GM18867 (cell line): ENCODE measurements around the gene CGB8.

Source experiments
- ATAC-seq: cut with Tn5 transposase; IDR thresholded peaks from one replicate; pipeline ENCODE4 v1.9.1; 2021; ENCODE audit warnings: mild to moderate bottlenecking, moderate library complexity; ENCODE audit not compliant: unreplicated experiment

CGB8 gene

DNA sequence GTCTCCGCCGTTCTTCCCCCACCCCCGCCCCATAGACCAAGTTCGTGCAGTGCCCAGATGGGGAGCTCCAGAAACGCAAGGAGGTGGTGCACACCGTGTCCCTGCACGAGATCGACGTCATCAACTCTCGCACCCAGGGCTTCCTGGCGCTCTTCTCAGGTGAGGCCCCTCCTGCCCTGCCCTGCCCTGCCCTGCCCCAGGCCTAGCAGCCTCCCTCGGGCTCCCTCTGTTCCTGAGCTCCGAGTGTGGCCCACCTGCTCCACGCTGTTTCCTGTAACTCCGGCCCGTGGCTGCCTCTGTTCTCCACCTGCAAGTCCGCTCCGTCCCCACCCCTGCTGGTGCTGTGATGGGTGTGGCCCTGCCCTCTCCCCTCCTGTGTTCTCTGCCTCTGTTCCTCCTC, 38.5 kb downstream of the CGB8 start:
- ATAC-seq, result no peak

DNA sequence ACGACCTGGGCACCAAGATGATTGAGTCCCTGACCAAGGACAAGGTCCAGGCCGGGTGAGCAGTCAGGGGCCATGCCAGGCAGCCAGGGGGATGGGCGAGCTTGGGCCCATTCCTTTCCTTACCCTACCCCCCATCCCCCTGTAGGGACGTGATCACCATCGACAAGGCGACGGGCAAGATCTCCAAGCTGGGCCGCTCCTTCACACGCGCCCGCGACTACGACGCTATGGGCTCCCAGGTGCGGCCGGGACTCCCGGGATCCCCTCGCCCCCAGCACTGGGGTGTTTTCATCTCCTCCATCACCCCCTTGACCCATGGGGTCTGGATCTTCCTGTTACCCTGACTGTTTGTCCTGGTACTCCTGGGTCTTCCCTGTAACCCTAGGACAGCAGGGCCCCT, 39.1 kb downstream of the CGB8 start:
- ATAC-seq, result no peak

DNA sequence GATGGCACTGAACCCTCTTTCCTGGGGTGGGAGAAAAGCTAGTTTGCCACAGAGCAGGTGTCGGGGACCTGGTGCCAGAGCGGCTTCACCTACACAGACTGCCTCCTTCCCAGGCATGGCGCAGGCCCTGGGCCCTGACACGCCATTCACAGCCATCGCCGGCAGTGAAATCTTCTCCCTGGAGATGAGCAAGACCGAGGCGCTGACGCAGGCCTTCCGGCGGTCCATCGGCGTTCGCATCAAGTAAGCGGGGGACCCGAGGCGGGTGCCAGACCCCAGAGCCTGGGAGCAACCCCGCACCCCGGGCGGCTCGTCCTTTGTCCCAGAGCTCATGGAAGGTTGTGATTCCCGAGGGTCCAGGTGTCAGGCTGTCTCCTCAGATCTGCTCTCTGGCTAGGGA, 42.0 kb downstream of the CGB8 start:
- ATAC-seq, result no peak

DNA sequence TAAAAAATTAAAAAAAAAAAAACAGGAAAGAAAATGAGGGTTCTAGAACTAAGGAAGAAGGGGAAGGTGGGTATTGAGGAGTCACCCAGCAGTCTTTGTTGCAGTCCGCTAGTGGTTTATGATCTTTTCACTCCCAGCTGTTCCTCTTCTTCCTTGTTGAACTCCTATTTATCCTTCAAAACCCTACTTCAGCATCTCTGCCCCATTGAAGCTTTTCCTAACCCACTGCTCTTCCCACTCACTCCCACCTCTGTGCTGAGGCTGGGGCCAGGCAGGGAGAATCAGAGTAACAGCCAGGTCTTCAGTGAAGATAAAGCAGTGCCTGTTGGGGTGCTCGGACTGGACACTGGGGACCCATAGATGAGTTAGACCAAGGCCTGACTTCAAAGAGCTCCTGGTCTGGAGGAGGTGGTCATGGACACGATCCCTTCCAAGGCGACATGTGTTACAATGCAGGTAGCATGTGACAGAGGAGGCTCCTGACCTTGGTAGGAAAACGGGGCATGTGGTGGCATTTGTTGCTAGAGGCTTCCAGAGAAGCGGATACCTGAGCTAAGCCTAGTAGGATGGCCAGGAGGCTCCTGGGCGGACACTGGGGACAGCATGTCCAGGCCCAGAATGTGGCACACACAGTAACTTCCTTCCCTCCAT, 43.8 kb downstream of the CGB8 start:
- no peak for ATAC-seq

DNA sequence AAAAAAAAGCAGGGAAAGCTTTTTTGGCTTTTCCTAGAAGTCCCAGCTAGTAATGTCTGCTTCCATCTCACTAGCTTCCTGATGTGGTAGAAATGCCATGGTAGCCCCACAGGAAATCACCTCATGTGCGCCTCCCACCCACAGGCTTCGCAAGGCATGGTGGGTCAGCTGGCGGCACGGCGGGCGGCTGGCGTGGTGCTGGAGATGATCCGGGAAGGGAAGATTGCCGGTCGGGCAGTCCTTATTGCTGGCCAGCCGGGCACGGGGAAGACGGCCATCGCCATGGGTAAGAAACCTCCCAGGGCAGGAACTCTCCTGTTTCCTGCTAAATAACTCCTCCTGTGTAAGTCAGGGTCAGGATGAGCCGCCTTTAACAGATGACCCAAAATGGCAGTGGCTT, 44.8 kb downstream of the CGB8 start:
- no peak for ATAC-seq

DNA sequence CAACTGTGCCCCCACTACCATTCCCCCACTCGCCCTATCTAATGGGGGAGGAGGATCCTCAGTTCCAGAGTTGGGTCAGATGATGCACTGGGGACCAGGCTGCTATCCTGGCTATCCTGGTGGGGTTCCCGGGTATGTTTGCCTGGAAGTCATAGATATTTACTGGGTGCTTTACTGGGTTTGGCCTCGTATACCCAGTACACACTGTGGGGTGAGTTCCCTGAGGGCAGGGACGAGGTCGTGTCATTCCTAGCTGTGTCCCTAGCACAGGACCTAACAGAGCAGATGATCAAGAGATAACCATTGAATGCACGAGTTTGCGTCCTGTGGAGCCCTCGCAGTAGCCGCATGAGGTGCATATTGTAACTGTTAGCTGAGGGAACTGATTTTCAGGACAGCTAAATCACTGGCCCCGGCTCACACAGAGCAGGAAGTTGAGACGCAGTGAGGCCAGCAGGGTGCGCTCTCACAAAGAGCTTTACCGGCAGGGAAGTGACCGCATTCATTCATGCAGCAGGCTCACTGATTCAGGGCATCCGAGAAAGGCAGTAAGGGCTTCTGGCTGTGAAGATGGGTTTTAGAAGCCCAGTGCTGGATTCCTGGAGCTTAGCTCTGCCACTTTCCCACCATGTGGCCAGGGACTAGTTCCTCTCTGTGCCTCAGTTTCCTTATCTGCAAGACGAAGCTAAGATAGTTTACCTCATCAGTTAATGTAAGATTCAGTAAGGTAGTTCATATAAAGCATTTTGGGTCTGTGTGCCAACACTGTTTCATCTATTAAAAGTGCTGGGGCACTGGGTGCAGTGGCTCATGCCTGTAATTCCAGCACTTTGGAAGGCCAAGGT, 49.2 kb downstream of the CGB8 start:
- no peak for ATAC-seq

DNA sequence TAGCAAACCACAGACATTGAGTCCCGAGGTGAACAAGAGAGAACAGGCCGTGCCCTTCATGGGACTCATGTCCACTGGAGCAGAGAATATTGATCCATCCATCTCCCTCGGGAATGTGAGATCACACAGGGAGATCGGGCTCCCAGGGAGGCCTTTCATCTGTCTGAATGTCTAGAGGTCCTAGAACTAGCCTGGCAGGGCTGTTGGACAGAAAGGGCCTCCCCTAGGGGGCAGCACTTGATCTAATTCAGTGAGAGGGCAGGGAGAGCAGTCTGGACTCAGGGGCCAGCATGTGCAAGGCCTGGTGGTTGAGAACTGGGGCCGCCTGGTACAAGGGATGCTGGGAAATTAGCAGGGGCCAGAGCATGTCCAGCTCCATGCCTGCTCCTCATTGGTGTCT, 50.9 kb downstream of the CGB8 start:
- no peak for ATAC-seq
